HFFc6 (cell line): Measurements from ENCODE around the gene BAHD1. TPM values are rescaled to one million over a fixed set of nuclear protein-coding genes. Genes with fewer than 3 reads are reported as not detected.

Source experiments
- DNase-seq: peaks from one replicate; pipeline ENCODE4 v3.0.0-alpha.2; 2018
- H3K27ac Mint-ChIP-seq: 2 replicates; pipeline ENCODE4 v1.8.0; 2020; ENCODE audit warnings: mild to moderate bottlenecking, mixed read lengths
- H3K27me3 Mint-ChIP-seq: 2 replicates; pipeline ENCODE4 v1.8.0; 2021; ENCODE audit warnings: mild to moderate bottlenecking, moderate library complexity, mixed read lengths; ENCODE audit not compliant: insufficient read depth
- H3K36me3 Mint-ChIP-seq: 2 replicates; pipeline ENCODE4 v1.8.0; 2021; ENCODE audit warnings: low read depth, mixed read lengths
- H3K4me1 Mint-ChIP-seq: 2 replicates; pipeline ENCODE4 v1.8.0; 2020; ENCODE audit warnings: low read depth, mixed read lengths
- H3K4me3 Mint-ChIP-seq: 2 replicates; pipeline ENCODE4 v1.8.0; 2020; ENCODE audit warnings: mild to moderate bottlenecking, moderate library complexity, mixed read lengths
- H3K9me3 Mint-ChIP-seq: 2 replicates; pipeline ENCODE4 v1.8.0; 2020; ENCODE audit warnings: mild to moderate bottlenecking, mixed read lengths
- CTCF ChIP-seq: fragments of 200-600 bp; sonication (generic); IDR thresholded peaks from 2 replicates; pipeline ENCODE4 v1.5.0; 2021; ENCODE audit warnings: antibody characterized with exemption, mild to moderate bottlenecking
- total RNA-seq, 6 experiments: library from RNA; stranded (reverse); fragmentation: NEBNext Ultra II Directional; extraction: Animal tissue kit (Norgen Biotek cat#: 25700); gene quantifications; 2 replicates in 1 of 6; 3 replicates in 5 of 6; pipeline ENCODE4 v1.2.3, GENCODE V29; 2021

BAHD1 gene
- total RNA-seq, 6 experiments from 2014 or later: 12.7 to 14.4 (median 14.2) TPM

- no peak for TF ChIP-seq CTCF
- Mint-ChIP-seq H3K9me3 (no peaks in the 10 kb centered on the region), H3K27ac (no peak overlapping the region), H3K4me3 (no peak overlapping the region), H3K27me3 (peaks cover 17% of the 10 kb centered on the region), H3K36me3 (no peaks in the 10 kb centered on the region), H3K4me1 (peaks cover 30% of the 10 kb centered on the region)
- DNase-seq: peak; percentile 50
Measured at GRCh38 chr15:40498418-40498817, 57.7 kb downstream of the BAHD1 start.

- Mint-ChIP-seq H3K4me3 (peak overlapping the region; percentile 1; the same call in 1 of the 2 replicates), H3K9me3 (no peaks in the 10 kb centered on the region), H3K27me3 (peaks cover 15% of the 10 kb centered on the region), H3K27ac (no peak overlapping the region), H3K36me3 (no peaks in the 10 kb centered on the region), H3K4me1 (peaks cover 26% of the 10 kb centered on the region)
- no peak for TF ChIP-seq CTCF
- DNase-seq: peak; percentile 2
Measured at GRCh38 chr15:40498891-40499290, 58.1 kb downstream of the BAHD1 start.

- H3K4me1 Mint-ChIP-seq: peaks cover 23% of the 10 kb centered on the region
- H3K27ac Mint-ChIP-seq: no peak overlapping the region
- no peak overlapping the region for H3K4me3 Mint-ChIP-seq
- H3K27me3 Mint-ChIP-seq: peaks cover 10% of the 10 kb centered on the region
- no peak for TF ChIP-seq CTCF
- H3K36me3 Mint-ChIP-seq: no peaks in the 10 kb centered on the region
- no peak for DNase-seq
- H3K9me3 Mint-ChIP-seq: no peaks in the 10 kb centered on the region
Measured at GRCh38 chr15:40499931-40500330, 59.2 kb downstream of the BAHD1 start.

GRCh38 chr15:40500568-40501330 lies 60.0 kb downstream of the BAHD1 start:
- Mint-ChIP-seq H3K4me1 (peaks cover 23% of the 10 kb centered on the region), H3K9me3 (no peaks in the 10 kb centered on the region), H3K27me3 (peaks cover 10% of the 10 kb centered on the region), H3K27ac (no peak overlapping the region), H3K4me3 (no peak overlapping the region), H3K36me3 (no peaks in the 10 kb centered on the region)
- no peak for TF ChIP-seq CTCF
- peak; percentile 33 for DNase-seq

GRCh38 chr15:40501487-40501886 lies 60.7 kb downstream of the BAHD1 start:
- no peaks in the 10 kb centered on the region for H3K9me3 Mint-ChIP-seq
- no peak overlapping the region for H3K4me3 Mint-ChIP-seq
- TF ChIP-seq CTCF: no peak
- H3K36me3 Mint-ChIP-seq: no peaks in the 10 kb centered on the region
- H3K4me1 Mint-ChIP-seq: peaks cover 24% of the 10 kb centered on the region
- peaks cover 15% of the 10 kb centered on the region for H3K27me3 Mint-ChIP-seq
- no peak for DNase-seq
- H3K27ac Mint-ChIP-seq: no peak overlapping the region
